GM18873 (cell line): ENCODE results near the gene CMKLR1.

Experiments used
- ATAC-seq: cut with Tn5 transposase; IDR thresholded peaks from one replicate; pipeline ENCODE4 v1.9.1; 2021; ENCODE audit warnings: mild to moderate bottlenecking, moderate library complexity, moderate number of reproducible peaks; ENCODE audit not compliant: unreplicated experiment, low FRiP score

CMKLR1 gene

DNA sequence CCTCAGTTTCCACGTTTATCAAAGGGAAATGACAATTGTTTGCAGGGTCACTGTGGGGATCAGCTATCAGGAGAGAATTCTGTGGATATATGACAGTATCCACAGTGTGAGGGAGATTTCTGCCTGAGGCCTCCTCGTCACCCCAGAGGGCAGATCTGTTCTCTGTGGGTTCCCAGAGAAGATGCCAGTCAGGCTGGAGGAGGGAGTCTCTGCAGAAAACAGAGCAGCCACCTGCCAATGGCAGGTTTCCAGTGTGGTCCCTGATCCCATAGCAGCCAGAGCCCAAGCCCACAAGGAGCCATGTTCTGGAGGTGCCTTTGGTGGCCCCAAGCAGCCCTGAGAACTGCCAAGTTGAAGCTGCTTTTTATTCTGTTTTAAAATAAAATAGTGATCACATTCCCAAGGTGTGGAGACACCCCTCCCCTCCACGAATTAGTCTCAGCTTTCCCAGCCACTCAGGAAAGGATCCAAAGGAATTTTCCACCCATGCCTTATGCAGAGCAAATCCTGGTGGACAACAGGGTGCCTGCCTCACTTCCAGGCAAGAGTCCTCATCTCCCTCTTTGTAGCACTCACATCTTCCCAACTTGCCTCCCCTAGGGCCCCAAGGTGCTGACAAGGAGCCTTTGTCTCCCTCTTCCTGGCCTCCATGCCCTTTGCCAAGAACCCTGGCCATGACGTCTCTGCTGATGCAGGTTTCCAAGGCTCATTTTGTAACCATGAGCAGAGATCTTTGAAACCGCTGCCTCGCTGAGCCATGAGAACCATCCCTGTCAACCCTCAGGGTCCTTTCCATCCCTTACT, 20.4 kb downstream of the CMKLR1 start:
- no peak for ATAC-seq

DNA sequence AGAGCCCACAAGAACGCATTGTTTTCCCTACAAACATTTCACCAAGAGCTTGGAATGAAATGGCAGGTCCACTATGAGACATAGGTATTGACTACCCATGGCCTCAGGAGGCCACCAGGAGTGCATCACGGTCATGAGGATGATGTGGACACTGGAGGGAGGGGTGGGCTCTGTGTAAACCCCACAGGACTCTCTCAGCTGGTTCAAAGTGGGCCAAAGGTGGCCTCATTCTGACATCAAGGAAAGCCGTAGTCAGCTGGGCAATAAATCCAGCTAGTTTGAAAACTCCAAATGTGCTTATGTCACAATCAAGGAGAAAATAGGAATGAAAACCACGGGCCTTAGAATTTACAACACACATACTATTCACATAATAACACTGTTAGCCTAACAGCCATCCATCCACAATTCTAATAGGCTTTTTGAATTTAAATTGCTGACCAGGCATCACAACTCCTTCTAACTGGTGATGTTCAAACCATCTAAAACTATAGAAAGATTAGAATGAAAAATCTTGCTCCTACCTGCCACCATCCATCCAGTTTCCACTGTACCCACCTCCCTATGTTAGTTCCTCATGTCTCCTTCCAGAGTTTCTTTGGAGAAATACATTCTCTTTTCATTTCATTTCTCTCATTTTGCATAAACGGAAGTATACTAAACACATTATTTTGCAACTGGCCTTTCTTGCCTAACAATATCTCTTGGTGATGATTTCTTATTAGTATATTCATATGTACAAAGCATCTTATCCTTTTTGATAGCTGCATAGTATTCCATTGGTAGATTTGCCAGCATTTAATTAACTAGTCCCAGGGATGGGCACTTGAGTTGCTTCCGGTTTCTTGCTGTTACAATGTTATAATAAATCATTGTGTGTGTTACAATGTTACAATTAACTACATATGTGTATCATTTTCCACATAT, 21.5 kb downstream of the CMKLR1 start:
- no peak for ATAC-seq

DNA sequence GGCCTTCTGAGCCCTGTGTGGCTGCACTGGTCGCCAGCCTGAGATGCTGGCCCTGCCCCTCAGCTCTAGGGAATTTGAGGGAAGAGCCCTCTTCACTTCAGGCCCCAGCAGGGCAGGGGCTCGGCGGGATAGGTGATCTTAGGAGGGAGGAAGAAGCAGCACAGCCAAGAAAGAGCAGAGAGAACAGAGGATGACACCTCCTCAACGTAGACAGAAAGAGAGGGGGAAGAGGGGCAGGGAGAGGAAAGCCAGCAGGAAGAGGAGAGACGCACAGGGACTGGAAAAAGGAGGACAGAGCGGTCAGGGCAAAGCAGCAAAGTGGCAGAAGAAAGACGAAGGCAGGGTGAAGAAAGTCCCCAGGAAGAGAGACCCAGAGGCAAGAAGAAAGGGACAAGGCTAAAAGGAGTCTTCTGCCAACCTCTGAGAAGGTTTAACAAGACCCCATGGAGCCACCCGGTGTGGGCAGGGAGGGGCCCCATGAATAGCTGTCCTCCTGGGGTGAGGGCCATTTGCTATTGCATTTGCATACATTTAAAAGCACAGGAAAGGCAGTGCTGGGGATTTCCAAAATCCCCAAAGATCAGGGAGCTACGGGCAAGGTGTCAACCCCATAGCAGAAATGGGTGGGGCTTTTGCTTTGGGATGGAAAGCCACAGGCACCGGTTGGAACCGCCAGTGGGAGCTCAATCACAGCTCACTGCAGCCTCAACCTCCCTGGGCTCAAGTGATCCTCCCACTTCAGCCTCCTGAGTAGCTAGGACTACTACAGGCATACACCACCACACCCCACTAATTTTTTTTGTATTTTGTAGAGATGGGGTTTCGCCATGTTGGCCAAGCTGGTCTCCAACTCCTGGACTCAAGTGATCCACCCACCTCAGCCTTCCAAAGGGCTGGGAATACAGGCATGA, 22.7 kb downstream of the CMKLR1 start:
- ATAC-seq, result no peak

DNA sequence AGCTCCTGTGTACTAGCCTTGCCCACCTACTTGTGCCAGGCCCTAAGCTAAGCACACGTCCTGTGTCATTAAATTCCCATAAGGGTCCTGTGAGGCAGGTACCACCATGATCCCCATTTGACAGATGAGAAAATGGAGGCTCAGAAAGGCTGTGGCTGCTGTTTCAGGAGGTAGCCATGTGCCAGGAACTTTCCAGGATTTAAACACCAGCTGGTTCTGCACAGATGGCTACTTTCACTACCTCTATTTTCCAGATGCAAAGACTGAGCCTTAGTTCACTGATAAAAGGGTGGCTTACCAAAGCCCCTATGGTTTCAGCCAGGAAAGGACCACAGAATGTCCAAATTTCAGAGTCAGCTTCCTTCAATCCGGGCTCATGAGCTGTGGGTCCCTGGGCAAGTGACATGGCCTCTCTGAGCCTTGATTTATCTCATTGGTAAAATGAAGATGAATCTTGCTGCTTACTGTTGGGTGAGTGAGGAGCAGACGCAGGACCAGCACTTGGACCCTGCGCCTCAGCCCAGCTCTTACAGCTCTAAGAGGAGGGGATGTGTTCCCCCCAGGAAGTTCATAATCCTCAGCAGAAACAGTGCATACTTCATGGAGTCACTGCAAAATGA, 23.5 kb downstream of the CMKLR1 start:
- no peak for ATAC-seq

DNA sequence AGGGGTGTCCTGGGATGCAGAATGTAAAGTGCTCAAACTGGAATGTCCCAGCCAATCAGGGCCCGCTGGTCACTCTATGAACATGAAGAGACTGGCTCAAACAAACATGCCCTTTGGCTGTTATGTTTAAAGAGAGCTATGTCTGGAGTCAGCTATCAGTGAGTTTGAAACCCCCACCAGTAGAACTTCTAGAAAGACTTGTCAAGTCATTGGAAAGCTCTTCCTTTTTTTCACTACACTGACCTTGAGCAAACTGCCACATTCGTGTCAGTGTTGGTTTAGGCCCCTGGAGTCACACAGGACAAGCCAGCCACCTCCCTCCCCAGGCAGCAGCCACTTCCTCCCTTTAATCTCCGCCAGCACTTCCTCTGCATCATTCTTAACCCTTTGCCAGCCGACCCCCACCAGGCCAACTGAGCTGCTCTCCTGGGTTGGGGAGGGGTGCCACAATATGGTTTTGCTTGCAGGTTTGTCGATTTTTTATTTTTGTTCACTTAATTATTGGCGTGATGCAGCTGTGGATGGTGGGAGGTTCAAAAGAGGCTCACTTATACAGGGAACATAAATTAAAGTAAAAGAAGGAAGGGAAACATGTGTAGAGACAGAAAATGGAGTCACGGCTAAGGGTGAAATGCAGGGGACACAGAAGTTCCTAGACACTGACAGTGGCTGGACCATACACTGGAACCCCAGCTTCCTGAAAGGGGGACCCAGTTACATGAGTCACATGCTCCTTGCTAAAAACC, 25.3 kb downstream of the CMKLR1 start:
- ATAC-seq, result no peak

DNA sequence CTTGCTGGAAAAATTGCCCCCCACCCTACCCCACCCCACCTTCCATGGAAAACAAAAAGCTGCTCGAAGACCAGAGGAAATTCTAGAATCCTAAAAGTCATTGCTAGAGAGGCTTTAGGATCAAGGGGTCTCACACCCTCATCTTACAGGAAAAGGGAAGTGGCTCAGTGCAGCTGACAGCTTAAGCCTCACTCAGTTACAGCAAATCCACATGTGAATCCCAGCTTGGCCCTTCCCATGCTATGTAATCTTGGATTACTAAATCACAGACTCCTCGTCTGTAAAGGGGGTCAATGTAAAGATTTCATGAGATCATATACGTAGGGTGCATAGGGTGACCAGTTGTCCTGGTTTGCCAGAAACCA, 25.9 kb downstream of the CMKLR1 start:
- no peak for ATAC-seq

DNA sequence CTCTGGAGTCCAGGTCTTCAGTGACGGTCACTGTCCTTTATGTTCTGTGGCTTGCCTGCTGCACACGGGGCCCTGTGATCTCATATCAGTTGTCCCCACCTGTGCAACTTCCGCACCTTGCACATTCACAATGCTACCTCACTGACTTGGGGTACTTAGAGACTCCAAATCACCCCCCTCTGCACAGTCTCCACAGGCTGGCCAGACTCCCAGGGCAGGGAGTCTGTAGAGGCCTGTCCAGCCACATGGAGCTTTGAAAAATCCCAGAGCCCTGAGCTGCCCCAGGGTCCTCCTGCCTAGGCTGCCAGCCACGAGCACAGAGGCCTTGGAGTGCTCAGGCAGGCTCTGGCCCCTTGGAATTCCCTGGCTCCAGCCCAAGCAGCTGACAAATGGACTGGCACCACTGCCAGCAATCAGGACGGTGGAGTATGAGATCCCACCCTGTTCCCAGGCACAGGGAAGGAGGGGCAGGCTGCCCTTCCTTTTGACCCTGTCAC, 26.4 kb downstream of the CMKLR1 start:
- no peak for ATAC-seq

DNA sequence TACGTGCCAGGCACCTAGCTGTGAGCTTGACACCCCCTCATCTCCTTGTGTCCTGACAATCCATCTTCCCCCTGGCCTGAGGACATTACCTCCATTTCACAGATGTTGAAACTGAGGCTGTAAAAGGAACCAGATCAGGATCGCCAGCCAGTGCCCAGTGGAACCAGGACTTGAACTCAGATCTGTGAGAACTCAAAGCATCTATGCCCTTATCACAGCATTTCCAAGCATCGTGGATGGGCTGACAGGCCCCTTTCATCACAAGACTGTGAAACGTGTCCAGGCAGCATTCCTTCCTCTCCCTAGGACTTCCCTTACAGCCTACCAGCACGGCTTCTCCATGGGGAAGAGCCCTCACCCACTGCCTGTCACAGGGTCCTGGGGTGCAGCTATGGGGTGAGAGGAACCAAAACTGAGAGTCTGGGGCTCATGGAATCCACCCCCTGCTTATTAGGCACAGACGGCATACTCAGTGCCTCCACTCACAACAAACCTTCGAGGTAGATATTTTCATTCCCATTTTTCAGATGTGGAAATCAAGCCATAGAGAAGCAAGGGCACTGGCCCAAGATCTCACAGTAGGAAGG, 26.9 kb downstream of the CMKLR1 start:
- ATAC-seq, result no peak

DNA sequence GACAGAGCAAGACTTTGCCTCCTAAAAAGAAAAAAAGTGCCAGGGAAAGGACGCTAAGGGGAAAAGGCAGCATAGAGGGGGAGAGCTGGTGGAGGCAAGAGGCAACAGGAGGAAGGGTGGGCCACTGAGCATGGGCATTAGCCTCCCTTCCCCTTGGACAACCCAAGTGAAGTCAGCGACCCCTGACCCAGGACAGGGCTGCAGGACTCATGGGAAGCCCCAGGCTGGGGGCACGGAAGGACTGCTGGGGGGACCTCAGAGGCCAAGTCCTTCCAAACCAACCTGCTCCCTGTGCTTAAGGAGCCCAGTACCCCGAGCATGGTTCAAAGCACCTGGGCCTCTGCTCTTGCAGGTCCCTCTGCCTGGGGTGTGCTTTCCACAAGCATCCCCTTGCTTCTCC, 27.5 kb downstream of the CMKLR1 start:
- no peak for ATAC-seq

DNA sequence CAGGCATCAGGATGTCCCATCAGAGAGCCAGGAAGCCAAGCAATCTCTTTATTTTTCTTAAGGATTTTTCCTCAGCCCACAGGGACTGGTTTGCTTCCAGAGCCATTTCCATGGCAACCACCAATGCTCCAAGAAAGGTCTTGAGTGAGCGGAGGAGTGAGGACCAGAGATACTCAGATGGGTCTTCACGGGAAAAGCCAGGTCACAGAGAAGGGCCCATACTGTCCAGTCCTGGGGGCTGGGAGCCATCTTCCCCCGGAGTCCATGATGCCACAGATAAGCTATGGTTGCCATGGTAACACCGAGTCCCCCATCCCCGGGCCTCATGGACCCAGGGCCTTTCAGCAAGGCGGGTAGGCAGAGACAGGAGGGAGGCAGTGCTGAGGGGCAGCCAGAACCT, 28.6 kb downstream of the CMKLR1 start:
- ATAC-seq, result no peak

DNA sequence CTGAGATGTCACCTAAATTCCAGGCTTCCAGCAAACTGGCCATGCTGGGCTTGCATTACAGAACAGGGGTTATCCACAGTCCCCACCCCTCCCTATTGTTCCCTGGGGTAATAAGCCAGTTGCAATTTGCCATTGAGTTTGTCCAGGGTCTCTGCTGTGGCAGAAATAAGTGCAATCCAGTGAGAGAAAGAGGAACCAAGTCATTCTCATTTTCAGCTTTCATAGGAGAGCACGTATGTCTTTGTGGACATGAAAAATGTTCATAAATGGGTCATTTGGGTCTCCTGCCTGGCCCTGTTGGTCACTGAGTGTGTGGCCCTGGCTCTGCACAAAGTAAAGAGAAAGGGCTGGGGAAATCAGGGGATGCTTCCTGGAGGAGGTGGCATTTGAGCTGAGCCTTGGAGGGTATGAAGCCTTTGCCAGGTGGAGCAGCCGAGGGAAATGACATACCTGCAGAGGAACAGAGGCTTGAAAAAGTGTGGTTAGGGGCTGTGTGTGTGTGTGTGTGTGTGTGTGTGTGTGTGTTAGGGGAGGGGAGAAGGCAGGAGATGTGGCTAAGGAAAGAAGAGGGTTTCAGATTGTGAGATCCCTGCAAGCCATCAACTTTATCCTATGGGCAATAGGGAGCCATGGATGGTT, 29.3 kb downstream of the CMKLR1 start:
- no peak for ATAC-seq

DNA sequence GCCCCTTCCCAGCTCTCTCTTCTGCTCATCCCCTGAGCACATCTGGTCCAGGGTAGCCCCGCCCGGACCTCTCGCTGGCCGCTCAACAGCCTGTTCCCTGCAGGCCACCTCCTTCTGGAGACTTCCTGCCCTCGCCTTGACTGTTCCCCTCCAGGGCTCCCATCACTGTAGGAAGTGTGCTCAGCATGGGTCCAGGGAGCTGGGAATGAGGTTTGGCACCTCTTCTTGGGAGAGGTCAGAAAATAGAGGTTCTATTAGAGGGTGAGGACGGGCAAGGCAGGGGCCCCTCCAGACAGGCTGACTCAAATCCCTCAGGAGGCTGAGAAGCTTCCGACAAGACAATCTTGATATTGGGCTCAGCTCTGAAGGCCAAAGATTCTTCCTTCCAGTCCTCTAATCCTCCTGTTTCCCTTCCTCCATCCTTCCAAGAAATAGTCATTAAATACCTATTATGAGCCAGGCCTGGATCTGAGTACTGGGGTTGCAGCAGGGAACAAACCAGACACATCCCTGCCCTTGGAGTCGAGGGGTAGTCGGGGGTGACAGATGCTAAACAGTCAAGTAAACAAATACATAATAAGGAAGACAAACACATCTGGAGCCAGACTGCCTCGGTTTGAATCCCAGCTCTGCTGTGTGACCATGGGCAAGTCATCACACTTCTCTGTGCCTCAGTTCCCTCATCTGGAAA, 30.6 kb downstream of the CMKLR1 start:
- ATAC-seq, result no peak

DNA sequence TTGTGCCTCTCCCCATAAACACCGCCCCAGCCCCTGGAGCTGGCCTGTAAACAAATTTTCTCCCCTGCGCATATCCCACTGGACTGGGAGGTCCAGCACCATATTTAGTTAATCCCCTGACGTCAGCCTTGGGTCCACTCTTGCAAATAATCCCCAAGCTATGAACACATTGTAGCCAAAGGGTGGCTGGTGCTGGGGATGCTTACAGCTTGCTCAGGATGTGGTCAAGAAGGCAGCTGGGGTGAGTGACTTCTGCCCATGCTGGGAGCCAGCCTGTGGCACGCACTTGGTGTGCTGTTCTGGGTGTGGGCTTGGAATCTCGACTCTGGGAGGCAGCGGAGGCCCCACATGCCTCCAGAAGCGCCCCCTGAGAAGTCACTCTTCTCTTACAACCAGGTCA, 32.1 kb downstream of the CMKLR1 start:
- ATAC-seq, result no peak

DNA sequence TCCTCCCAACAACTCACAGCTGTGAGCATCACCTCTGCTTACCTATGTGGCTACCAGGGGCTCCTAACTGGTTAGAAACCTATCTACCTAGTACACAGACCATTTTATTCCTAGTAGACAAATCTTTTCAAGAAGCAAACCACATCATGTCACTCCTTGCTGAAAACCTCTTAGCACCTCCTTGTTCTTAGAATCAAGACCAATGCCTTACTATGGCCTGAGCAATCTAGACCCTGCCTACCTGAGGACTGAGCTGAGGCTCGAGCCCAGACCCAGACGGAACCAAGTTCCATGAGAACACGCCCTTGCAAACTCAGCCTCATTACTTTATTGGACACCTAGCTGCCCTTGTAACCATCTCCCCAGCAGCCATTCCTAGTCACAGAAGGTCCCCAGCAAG, 32.6 kb downstream of the CMKLR1 start:
- ATAC-seq, result no peak

DNA sequence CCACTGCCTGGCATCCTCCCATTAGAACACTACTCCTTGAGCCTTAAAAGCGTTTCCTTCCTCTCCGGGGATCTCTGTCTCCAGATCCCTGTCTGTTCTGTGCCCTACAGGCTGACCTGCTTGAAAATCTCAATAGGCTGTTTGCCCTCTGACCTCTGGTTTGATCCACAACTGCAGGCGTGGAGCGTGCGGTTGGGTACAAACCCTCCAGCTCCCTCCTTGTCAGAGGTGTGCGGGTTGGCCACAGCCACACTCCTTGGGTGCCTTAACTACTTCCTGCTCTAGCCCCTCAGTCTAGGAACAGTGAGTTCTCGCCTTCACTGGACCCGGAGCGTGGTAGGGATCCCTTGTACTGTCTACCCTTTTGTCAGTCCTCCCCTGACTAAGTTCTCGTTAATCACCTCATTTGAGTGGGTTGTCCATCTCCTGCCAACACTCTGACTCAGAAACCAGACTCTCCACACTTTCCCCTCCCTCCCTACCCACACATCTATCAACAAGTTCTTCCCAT, 33.1 kb downstream of the CMKLR1 start:
- ATAC-seq, result no peak

DNA sequence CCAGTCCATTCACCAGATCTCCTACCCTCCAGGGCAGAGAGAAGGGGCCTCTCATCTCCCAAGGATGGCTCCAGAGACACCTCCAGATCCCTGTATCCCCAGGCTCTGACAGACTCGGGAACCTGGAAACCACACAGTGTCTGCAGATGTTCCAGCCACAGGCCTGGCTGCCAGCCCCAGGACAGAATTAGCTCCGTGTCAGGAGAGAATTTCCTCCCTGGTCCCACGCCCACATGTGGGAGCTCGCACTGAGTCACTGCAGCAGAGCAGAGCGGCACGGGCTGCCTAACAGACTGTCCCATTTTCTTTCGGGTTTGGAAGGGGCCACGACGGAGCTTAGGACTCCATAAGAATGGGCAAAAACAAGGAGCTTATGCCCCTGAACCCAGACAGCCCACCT, 33.6 kb downstream of the CMKLR1 start:
- no peak for ATAC-seq

DNA sequence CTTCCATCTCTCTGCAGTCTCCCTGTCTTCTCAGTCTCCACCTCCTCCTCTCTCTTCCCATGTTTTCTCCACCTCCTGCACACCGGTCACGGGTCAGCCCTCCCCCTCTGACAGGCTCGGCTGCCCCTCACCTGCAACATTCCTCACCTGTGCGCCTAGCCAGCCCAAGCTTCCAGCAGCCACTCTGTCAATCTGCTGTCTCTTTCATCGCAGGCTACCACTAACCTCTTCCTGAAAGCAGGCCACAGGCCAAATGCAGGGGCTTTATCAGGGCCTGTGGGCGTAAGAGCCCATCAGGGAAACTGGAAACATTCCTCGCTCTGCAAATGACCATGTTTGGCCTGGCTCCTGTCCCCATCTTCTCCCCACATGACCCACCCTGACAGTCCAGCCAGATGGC, 34.5 kb downstream of the CMKLR1 start:
- ATAC-seq, result no peak

DNA sequence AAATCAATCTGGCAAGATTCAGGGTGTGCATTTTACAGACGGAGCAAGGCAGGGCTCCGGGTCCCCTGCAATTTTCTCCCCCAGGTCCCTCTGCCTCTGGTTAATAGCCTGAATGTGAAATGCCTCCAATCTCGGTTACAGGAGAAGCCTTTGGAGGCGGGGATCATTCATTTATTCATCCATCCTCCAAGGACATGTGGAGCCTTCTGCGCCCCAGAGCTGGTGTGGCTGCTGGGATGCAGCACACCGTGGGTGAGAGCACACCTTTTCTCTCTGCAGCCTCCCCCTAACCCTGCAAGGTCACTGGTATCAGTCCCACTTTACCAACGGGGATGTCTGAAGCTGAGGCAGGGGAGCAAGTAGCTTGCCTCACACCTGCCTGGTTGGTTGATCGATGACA, 35.4 kb downstream of the CMKLR1 start:
- ATAC-seq, result no peak
